ENCODE data around the gene SFI1.

GRCh38 chr22:31447337-31447736 is 49.0 kb upstream of the SFI1 start:
- TF ChIP-seq POLR2A (IDR thresholded peaks at IDR 0.05) (no peak), POLR2AphosphoS5 (IDR thresholded peaks at IDR 0.05) (no peak), CTCF (IDR thresholded peaks at IDR 0.05 in 8 of 11, conservative IDR thresholded peaks at IDR 0.05 in 3 of 11) (no peak)
